NCI-H526 (cell line): ENCODE data around the gene PDXDC1.
"Not testable (repeated sequence)": the region's sequence is repeated elsewhere in the genome, so short reads cannot be mapped to it uniquely, and the experiment has no call there.

Experiments used
- DNase-seq, 2 experiments: peaks; one replicate each; lab custom pipeline; 2025; lab: John Stamatoyannopoulos, UW

PDXDC1 gene

GRCh38 chr16:15016951-15017580, 42.2 kb downstream of the PDXDC1 start:
- DNase-seq, result not testable (repeated sequence)

GRCh38 chr16:15021429-15021828, 46.6 kb downstream of the PDXDC1 start:
- not testable (repeated sequence) for DNase-seq

GRCh38 chr16:15022194-15022593, 47.4 kb downstream of the PDXDC1 start:
- DNase-seq, result peak; percentile 65 to 76

- DNase-seq, result not testable (repeated sequence)
These were observed 48.7 kb downstream of the PDXDC1 start for GRCh38 chr16:15023381-15024077.

GRCh38 chr16:15024858-15025199, 50.0 kb downstream of the PDXDC1 start:
- DNase-seq, result not testable (repeated sequence)

- DNase-seq, result not testable (repeated sequence)
These were observed 50.6 kb downstream of the PDXDC1 start for GRCh38 chr16:15025234-15025951.

- not testable (repeated sequence) for DNase-seq
These were observed 52.2 kb downstream of the PDXDC1 start for GRCh38 chr16:15027051-15027450.

GRCh38 chr16:15027503-15028344, 52.9 kb downstream of the PDXDC1 start:
- DNase-seq, result not testable (repeated sequence)

GRCh38 chr16:15028345-15028715, 53.5 kb downstream of the PDXDC1 start:
- DNase-seq, result not testable (repeated sequence)

GRCh38 chr16:15028801-15029698, 54.2 kb downstream of the PDXDC1 start:
- DNase-seq, result not testable (repeated sequence)

GRCh38 chr16:15029749-15030148, 54.9 kb downstream of the PDXDC1 start:
- not testable (repeated sequence) for DNase-seq

GRCh38 chr16:15031179-15031578, 56.4 kb downstream of the PDXDC1 start:
- no peak for DNase-seq

GRCh38 chr16:15031586-15031985, 56.8 kb downstream of the PDXDC1 start:
- DNase-seq, result no peak

GRCh38 chr16:15032547-15033308, 57.9 kb downstream of the PDXDC1 start:
- no peak for DNase-seq

GRCh38 chr16:15033309-15033707, 58.5 kb downstream of the PDXDC1 start:
- DNase-seq, result no peak

GRCh38 chr16:15034266-15035162, 59.7 kb downstream of the PDXDC1 start:
- no peak for DNase-seq

GRCh38 chr16:15035163-15035729, 60.4 kb downstream of the PDXDC1 start:
- no peak for DNase-seq

- no peak for DNase-seq
These were observed 62.2 kb downstream of the PDXDC1 start for GRCh38 chr16:15037003-15037402.

- DNase-seq, result no peak
These were observed 62.9 kb downstream of the PDXDC1 start for GRCh38 chr16:15037745-15038144.
